GM21423 (cell line): Measurements from ENCODE around the gene NIN.

ENCODE experiments used
- ATAC-seq: cut with Tn5 transposase; IDR thresholded peaks from one replicate; pipeline ENCODE4 v1.9.1; 2021; ENCODE audit warnings: mild to moderate bottlenecking, moderate library complexity; ENCODE audit not compliant: unreplicated experiment

NIN gene

DNA sequence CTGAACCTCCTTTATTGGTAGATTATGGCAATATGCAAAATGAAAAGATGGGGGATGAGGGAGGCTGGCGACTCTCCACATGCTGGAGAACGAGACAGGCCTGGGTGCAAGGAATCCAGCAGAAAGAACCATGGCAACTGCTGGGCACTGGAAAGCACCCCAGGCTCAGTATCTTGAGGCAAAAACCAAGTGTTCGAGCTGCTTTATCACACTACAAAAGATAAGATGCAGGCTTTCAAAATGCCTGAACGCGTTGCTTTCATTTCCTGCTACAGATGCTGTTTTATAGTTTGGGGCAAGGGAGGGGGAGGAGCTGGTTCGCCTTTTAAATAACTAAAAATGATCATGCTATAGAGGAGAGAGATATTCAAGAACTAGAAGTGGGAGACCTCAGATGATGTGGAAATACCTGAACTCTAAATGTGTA, 38.9 kb downstream of the NIN start:
- ATAC-seq: no peak

GRCh38 chr14:50791201-50791600, 39.8 kb downstream of the NIN start:
- peak; percentile 45 for ATAC-seq

DNA sequence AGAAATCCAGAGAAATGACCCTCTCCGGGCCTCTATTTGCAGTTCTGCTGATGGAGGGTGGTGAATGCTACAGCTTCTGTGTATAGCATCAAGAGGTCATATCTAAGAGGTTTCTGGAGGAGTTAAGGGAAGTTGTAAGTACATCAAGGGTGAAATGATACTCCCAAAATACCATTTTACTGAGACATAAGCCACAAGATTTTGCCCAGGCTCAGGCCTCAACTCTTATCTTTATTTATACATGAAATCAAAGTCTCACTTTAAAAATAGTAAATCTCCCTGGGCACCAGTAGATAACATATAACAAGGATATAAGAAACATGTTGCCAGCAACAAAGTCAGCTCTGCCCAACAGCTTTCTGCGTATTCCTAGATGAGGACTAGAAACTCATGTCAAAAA, 40.4 kb downstream of the NIN start:
- ATAC-seq: no peak

DNA sequence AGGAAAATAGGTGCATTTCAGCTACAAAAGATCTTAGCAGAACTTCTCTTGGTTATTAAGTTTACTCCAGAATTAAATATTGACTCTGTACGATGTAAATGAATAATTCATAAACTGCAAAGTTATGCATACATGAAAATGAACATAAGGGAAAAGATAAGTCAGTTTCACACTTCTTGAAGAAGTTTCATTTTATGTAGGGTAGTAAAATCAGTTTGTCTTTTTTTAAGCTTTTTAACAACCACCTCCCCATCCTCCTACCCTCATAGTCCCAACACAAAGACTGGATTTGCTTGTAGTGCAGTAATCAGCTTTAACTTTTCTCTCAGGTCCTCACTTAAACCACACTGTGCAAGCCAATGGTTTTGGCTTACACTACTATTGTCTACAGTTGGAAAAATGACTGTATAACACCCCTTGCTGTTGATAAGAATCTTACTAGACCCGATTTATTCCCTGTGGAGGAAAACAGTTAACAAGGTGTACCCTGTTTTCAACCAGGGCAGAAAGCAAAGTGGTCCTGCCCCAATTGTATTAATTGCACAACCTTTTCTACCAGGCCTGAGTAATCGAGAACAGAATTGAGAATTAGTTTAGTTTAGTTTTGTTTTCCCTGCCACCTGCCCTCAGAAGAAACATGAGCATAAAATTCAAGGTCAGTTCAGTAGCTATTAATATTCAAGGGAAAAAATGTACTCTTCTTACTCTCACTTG, 44.1 kb downstream of the NIN start:
- ATAC-seq: no peak

DNA sequence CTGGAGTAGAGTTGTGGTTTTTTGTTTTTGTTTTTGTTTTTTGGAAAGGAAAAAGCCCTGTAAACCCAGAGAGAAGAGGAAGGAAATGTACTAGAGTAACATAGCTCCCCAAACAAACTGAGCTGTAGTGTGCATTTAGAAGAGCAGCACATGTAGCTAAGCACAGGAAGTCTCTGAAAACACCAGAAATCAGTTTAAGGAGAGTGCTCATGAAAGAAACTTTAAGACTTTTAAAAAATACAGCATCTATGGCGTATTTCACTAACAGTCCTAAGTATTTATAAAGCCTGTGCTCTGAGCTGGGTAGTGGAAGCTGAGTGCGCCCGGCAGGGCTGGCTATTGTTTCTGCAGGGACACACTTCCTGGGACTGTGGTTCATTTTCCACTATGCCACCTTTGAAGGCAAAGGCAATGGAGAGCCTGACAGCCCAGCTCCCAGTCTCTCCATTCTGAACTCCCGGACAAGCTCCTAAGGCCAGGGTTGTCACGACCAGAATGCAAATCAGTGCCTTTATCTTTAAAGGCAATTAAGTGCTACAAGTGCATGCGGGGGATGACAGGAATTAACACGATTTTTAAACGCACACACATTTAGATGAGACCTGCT, 45.4 kb downstream of the NIN start:
- no peak for ATAC-seq

DNA sequence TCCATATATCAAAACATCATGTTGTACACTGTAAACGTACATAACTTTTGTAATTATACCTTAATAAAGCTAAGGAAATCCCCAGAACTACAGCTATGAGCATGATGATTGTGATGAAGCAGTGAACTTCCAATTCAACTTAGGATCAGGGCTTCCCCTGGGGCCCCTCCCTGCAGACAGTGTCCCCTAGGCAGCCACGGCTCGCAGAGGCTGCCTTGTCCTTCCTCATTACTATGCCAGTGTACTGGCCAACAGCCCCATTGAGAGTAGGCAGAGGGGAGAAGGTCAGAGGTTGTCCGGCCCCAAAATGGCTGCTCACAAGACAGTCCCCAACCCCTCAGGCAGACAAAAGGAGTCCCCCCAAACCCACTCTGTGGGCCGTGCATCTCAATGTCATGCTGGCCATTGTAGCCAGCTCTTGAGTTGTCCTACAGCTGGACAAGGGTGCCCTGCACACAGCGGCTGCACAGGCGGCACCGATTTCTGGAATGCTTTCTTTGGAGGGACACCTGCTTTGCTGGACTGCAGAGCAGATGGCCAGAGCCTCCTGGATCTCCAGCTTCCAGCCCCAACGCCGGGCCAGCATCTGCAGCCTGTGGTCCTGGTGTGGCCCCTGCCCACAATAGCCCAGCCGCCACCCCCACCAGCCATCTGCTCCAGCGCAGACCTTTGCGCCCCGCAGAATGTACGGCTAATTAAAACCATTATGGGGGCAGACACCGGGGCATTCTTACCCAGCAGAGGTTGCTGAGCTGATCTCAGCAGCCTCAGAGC, 46.1 kb downstream of the NIN start:
- no peak for ATAC-seq

DNA sequence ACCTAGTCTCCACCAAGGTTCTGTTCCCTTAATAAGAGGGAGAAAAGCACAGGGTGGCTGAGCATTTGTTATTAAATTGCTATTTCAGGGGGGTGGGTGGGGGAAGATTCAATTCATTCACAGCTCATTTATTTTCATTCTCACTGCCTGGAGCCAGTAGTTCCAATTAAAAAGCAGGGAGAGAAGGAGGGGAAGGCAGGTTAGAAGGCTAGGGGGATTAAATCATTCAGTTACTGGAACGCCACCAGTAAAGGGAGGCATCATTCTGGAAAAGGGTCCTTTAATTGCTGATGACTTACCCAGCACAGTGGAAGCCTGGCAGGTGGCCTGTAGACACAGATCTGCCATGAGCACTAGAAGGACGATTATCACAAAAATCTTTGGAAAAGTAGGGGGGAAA, 47.4 kb downstream of the NIN start:
- ATAC-seq: no peak

GRCh38 chr14:50780393-50780792, 50.6 kb downstream of the NIN start:
- no peak for ATAC-seq

DNA sequence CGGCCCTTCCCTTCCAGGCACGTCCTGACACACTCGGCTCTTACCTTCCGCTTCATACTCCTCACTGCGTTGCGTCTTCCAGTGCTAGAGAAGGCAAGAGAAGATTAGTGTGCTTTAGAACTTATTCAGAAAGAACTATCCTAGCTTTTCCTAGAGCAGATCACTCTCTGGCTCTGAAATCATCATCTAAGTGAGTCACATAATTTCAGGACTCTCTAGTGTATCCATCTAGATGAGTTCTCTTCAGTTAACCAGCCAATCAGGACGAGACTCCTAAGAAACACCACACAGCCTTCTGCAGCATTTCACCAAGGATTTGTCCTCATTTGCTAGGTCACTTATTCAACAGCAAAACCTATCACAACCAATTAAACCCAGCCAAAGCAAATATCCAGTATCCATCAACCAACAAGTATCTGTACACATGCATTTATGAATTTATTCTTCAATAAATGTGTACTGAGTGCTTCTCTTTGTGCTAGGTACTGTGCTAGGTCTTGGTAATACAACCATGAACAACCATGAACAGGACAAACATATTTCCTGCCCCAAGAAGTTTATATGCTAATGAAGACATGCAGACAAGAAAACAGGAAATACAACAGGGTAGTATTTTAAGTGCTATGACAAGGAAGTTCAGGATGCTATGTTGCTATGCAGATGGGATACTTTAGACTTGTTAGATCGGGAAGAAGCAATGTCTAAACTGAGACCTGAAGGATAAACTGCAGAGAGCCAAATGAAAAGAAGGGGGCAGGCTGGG, 52.1 kb downstream of the NIN start:
- no peak for ATAC-seq

DNA sequence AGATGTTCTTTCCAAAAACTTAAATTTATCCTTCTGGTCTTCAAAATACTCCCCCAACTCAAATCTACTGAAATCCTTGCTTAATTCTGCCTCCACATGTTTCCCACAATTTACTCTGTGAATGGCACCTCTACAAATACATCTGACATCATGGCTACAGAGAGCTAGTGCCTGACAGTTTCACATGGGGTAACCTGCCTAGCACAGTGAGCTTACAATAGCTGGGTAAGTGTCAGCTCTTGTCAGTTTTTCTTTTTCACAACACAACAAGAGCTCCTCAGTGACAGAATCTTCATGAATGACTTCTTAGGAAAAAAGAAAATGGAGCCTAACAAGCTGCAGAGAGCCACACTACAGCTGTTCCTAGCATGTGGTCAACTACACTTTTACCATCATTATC, 54.4 kb downstream of the NIN start:
- ATAC-seq: no peak

DNA sequence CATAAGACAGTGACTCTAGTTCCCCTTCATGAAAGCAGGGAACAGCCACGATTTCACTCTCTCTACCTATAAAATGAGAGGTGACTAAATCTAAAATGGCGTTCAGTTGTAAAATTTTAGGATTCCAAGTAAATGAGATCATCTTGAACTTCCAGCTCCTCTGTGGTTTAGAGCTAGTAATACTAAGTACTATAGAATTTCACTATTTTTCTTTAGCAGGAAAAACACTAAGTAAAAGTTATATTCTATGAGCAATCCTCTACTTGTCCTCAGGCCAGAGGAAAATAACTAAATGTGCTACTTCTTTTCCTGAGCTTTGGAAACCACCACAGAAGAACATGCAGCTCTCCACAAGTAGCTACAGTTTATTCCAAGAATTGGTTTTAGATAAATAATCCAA, 55.6 kb downstream of the NIN start:
- ATAC-seq: no peak

DNA sequence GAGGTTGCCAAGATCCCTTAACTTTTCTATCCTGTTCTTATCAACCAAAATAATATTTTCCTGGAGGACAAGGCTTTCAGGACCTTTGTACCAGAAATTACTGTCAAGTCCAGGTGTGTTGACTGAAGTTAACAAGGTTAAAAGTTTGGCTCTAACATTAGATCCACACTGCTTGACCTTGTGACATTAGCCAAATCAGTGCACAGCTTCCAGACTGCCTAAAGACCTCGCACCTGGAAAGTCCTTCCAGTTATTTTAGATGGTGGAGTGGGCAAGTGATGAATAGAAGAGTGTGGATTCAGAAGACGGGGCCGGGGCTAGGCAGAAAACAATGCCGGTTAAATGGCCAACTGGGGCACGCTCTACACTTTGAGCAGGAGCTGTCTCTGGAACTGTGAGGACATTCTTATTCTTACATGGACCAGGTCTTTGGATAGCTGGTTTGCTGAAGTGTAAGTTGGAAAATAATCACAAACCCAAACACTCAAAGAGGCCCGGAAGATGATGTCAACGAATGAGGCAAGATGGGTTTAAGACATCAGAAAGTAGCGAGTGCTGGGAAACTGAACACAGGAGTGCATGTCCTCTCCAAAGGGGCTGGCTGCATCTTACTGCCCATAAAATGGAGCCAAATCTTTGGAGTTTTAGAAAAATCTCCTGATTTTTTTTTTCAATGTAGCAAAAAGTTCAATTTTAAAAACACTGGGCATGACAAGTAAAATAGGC, 56.3 kb downstream of the NIN start:
- ATAC-seq: no peak

- ATAC-seq: no peak
Measured at GRCh38 chr14:50773632-50774541, 57.1 kb downstream of the NIN start.

GRCh38 chr14:50772412-50772811, 58.5 kb downstream of the NIN start:
- no peak for ATAC-seq

GRCh38 chr14:50770586-50770985, 60.4 kb downstream of the NIN start:
- no peak for ATAC-seq

DNA sequence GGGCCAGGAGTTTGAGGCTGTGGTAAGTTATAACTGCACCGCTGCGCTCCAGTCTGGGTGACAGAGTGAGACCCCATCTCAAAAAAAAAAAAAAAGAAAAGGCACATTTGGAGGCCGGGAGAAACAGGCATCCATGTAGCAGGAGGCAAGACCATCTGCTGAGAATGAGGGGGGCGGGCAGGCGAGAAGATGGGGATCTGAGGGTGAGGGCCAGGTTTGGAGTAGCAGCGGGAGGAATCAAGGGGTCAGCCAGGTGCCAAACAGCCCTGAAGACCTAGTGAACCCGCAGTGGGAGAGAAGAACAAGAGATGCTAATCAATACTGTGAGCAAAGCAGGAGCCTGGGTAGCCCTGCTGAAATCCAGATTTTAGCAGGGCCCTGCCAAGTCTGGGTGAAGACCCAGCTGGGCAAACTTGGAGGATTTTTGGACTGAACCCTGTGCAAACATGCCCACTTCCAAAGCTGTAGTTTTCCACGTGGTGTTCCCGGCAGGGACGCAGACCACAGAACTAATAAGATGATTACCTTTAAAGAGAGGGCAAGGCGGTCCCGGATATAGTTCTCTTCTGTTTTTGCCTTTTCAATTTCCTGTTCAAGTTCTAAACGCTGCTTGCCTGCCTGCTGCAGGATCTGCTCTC, 61.0 kb downstream of the NIN start:
- no peak for ATAC-seq

- no peak for ATAC-seq
Measured at GRCh38 chr14:50768680-50769079, 62.3 kb downstream of the NIN start.

DNA sequence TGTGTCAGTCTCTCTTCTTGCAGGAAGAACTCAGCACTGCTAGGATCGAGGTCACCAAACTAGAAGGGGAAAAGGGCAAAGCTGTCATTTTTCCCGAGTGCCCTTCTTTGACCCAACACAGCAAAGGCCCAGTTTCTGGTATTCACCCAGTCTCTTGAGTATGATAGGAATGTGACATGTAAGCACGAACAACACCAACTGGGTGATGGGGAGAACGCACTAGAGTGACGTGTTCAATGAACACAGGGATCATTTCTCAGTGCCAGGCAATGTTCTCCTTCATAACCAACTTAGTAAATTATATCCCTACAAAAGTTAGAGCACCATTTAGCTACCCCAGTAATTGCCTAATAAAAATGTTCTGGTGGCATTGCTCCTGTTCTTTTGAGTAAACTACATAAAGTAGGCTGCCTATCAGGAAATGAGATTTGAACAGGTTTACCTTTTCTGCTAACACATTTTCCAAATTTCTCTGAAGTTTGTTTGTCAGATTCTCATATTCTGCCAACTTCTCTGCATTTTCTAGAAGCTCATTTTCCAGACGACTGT, 64.5 kb downstream of the NIN start:
- no peak for ATAC-seq
